Bronchial epithelial cell (primary cell): ENCODE results near the gene EXOC6. TPM values are rescaled to one million over a fixed set of nuclear protein-coding genes. Genes with fewer than 3 reads are reported as not detected.
A peak's percentile ranks its signal among the peaks of the same experiment; 100 is the strongest.

Experiments used
- DNase-seq: peaks from one replicate; pipeline ENCODE4 v3.0.0-alpha.2; 2010; ENCODE audit warnings: low read depth
- FAIRE-seq: peaks from 2 replicates; lab custom pipeline; 2011; peaks lifted over from hg19 to GRCh38; lab: Jason Lieb, UNC
- H3K27me3 ChIP-seq: 2 replicates; pipeline ENCODE4 v1.5.1; 2011; ENCODE audit warnings: low read length; ENCODE audit not compliant: control insufficient read depth, insufficient read depth
- H3K36me3 ChIP-seq: 2 replicates; pipeline ENCODE4 v1.5.1; 2011; ENCODE audit warnings: low read length; ENCODE audit not compliant: control insufficient read depth, insufficient read depth
- H3K4me3 ChIP-seq: 2 replicates; pipeline ENCODE4 v1.5.1; 2011; ENCODE audit warnings: mild to moderate bottlenecking, low read depth, low read length, control low read depth
- total RNA-seq: library from RNA; depleted of rRNA; stranded (reverse); fragments of >200 nt; gene quantifications from 2 replicates; pipeline ENCODE4 v1.2.1, GENCODE V29; 2014
- TF ChIP-seq, protein P1 (sequence below): IDR thresholded peaks from 2 replicates; pipeline ENCODE4 v1.5.1; 2011; ENCODE audit warnings: mild to moderate bottlenecking, moderate library complexity, low read length, control low read depth, inconsistent platforms; ENCODE audit not compliant: insufficient read depth, severe bottlenecking

Gene EXOC6
- total RNA-seq, 1 donor from 2014 or later = 12.4 TPM

DNA sequence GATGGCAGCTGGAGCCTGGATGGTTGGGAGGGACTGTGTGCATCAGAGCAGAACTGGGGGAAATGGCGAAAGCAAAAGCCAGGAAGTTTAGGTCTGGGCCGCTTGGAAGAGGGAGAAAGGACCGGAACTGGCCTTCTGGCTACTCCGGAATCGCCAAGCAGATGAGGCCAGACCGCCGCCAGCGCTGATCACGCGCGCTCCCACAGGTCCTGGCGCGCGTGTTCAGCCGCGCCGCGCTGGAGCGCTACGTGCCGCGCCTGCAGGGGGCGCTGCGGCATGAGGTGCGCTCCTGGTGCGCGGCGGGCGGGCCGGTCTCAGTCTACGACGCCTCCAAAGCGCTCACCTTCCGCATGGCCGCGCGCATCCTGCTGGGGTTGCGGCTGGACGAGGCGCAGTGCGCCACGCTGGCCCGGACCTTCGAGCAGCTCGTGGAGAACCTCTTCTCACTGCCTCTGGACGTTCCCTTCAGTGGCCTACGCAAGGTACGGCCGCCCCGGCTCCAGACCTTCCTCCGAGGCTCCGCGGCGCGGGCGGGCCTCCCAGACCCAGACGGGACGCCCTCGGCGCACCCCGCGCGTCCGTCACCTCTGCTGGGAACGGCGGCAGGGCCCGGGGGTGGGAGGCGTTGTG is 214.3 kb downstream of the EXOC6 start:
- TF ChIP-seq, protein P1, sequence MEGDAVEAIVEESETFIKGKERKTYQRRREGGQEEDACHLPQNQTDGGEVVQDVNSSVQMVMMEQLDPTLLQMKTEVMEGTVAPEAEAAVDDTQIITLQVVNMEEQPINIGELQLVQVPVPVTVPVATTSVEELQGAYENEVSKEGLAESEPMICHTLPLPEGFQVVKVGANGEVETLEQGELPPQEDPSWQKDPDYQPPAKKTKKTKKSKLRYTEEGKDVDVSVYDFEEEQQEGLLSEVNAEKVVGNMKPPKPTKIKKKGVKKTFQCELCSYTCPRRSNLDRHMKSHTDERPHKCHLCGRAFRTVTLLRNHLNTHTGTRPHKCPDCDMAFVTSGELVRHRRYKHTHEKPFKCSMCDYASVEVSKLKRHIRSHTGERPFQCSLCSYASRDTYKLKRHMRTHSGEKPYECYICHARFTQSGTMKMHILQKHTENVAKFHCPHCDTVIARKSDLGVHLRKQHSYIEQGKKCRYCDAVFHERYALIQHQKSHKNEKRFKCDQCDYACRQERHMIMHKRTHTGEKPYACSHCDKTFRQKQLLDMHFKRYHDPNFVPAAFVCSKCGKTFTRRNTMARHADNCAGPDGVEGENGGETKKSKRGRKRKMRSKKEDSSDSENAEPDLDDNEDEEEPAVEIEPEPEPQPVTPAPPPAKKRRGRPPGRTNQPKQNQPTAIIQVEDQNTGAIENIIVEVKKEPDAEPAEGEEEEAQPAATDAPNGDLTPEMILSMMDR = peak; percentile 81
- Histone ChIP-seq H3K27me3 (peaks cover 67% of the 10 kb centered on the region), H3K36me3 (no peaks in the 10 kb centered on the region), H3K4me3 (peak overlapping the region; percentile 27)
- FAIRE-seq (no peak), DNase-seq (no peak)

DNA sequence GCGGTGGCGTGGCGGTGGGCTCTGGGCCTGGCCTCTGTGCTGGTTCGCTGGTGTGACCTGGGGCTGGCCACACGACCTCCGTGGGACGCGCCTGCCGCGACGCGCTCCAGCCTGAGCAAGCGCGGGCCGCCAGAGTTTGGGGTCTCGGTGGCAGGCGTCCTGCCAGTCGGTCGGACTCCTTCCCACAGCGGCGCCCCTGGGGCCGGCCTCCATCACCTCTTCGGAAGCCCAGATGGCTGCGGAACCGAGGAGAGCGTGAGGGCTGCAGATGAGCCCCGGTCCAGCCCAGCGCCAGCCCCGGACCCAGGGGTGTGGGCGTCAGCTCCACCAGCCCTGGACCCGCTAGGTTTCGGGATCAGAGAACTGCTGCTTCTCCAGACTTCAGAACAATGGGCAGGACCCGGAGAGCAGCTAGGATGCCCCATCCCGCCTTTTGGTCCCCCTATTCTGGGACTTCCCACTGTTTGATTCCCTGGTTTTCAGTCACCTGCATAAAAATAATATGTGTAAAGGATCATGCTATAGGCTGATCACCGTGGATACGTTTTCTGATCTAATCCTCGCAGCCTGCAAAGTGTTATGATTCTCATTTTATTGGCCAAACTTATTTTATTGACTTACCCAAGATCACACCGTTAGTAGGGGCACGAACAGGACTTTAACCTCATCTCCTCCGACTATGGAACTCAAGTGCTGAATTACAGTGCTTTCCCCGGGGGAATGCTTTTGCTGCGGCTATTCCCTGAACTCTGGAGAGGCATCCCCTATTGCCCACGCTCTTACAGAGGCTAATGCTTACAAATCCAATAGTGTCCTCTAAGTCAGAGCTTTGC is 215.0 kb downstream of the EXOC6 start:
- FAIRE-seq = peak; percentile 43
- TF ChIP-seq, protein P1 = no peak
- peaks cover 75% of the 10 kb centered on the region for H3K27me3 ChIP-seq
- no peak overlapping the region for H3K4me3 ChIP-seq
- no peak for DNase-seq
- no peaks in the 10 kb centered on the region for H3K36me3 ChIP-seq

DNA sequence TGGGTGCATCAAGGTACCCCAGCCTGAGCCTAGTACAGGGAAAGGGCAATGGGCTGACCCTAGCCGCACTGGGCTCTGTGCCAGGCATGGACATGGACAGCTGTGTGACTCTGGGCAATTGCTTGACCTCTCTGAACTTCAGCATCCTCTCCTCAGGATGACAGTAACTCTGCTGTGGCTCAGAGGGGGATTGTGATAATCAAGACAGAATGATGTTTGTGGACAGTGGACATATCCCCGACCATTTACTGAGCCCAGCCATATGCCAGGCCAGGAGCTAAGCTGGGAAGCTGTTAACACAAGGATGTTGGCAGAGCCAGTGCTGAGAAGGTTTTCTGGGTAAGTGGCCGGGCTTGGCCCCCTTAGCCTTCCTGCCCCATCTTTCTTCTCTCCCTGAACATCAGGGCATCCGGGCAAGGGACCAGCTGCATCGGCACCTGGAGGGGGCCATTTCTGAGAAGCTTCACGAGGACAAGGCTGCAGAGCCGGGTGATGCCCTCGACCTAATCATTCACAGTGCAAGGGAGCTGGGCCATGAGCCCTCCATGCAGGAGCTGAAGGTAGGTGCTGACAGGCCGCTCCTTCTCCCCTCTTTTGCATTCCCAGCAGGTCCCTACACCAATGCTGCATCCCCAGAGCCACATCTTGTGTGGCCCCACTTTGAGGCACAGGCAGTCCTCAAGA is 215.8 kb downstream of the EXOC6 start:
- TF ChIP-seq, protein P1 = no peak
- no peak overlapping the region for H3K4me3 ChIP-seq
- H3K36me3 ChIP-seq = no peaks in the 10 kb centered on the region
- no peak for DNase-seq
- H3K27me3 ChIP-seq = peaks cover 81% of the 10 kb centered on the region
- FAIRE-seq = no peak

DNA sequence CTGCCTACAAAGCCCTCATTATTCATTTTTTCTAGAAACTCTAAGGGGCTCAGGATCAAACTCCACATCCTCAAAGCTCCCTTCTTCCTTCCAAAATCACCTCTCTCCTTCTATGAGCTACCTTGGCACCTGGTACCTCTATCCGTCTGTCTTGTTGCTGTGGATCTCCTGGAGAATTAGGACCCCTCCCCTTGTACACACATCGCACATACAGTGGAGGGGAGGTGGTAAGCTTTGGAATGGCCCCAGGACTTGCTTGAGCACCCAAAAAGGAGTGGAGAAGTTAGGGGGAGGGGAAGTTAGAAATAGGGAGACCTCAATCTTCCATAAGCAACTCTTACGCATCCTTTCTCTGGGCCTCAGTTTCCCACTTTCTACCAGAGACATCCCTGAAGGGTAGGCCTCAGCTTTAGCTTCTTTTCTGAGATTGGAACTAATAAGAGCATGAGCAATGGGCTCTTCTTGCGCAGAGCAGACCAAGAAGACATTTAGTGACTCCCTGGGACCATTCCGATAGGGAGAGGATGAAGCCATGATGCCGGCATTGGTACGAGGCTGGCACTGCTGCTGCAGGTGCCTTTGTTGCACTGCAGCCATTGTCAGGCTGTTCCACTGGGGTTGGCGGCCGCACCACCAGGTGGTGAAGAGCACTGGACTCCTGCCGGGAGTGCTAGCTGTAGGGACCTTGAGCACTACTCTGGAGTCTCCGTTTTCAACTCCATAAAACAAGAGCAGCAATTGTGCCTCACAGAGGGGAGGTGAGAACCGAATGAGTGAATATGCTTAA is 216.7 kb downstream of the EXOC6 start:
- H3K4me3 ChIP-seq = no peak overlapping the region
- no peak for DNase-seq
- no peaks in the 10 kb centered on the region for H3K36me3 ChIP-seq
- no peak for FAIRE-seq
- H3K27me3 ChIP-seq = peaks cover 83% of the 10 kb centered on the region
- TF ChIP-seq, protein P1 = no peak

DNA sequence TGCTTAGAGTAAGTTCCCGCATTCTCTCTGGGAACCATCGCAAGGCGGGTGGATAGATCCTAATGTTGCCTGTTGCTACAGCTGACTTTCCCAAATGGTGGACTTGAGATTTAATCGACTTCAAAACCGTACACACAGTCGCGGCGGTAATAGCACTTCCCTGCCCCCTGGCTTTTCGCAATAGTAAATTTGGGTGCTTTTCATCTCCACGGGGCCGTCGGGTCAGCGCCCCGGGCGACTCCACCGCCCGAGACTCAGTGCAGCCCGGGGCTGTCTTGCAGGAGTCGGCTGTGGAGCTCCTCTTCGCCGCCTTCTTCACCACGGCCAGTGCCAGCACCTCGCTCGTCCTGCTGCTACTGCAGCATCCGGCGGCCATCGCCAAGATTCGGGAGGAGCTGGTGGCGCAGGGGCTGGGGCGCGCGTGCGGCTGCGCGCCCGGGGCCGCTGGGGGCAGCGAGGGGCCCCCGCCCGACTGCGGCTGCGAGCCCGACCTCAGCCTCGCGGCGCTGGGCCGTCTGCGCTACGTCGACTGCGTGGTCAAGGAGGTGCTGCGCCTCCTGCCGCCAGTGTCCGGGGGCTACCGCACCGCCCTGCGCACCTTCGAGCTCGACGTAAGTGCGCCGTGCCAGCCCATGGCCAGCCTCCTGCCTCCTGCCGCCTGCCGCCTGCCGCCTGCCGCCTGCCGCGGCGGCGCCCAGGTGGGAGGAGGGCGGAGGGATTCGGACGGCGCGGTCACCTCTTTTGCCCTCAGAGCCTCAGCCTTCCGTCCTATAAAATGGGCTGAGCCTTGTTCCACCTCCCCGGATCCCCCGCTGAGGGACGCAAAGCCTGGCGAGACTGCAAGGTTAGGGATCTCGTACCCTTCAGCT is 217.6 kb downstream of the EXOC6 start:
- no peak overlapping the region for H3K4me3 ChIP-seq
- no peak for FAIRE-seq
- no peaks in the 10 kb centered on the region for H3K36me3 ChIP-seq
- TF ChIP-seq, protein P1 = no peak
- no peak for DNase-seq
- H3K27me3 ChIP-seq = peaks cover 84% of the 10 kb centered on the region
